Measurements from ENCODE around the gene SLC25A21. TPM values are rescaled to one million over a fixed set of nuclear protein-coding genes. Genes with fewer than 3 reads are reported as not detected.

The SLC25A21 gene
- total and polyA plus RNA-seq, 2 donors (not counting 1 experiment from before 2014, with no cell fraction given): 0.50 to 0.62 TPM

DNA sequence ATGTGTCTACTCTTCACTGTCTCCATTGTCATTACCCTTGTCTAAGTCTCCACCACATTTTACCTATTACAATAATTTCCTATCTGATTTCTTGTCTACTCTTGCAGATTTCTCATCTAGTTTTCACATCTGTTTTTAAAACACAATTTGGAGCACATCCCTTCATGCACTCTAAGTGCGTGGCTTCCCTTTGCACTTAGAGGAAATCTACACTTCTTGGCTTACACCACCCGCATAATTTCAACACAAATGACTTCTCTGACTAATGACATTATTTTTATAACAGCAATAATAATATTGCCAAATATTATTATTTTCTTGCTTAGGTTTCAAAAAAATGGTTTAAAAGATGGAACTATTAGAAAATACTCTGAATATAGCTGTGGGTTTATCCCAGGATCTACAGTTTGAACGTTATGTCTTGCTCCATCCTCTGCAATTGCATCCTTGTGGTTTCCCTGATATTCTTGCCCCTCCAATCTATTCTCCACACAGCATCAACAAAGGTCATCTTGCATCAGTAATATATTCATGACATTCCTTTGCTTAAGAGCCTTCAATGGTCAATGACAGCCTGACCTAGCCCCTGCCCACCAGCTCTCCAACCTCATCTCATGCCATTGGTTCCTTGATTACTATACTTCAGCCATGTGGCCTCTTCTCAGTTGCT is 153.7 kb downstream of the SLC25A21 start:
- Histone ChIP-seq H2AFZ (ENCODE audit: low read length) (no peak overlapping the region), H3K9ac (ENCODE audit: insufficient read depth, low read length) (no peak overlapping the region), H3K4me3 (replicated peaks in 1 of 4; ENCODE audit: control extremely low read depth in 1 of 4, insufficient read depth in 1 of 4, low read depth in 3 of 4, low read length in 4 of 4) (no peak overlapping the region), H3K4me2 (ENCODE audit: extremely low read depth, insufficient read depth, low read length) (no peak overlapping the region), H3K4me1 (ENCODE audit: control insufficient read depth, extremely low read depth, insufficient read depth, low read length) (no peaks in the 10 kb centered on the region), H3K36me3 (ENCODE audit: control insufficient read depth, insufficient read depth, low read length) (no peaks in the 10 kb centered on the region), H3K27me3 (ENCODE audit: control insufficient read depth, insufficient read depth, low read length) (no peaks in the 10 kb centered on the region), H3K79me2 (ENCODE audit: control insufficient read depth, insufficient read depth, low read length) (no peaks in the 10 kb centered on the region), H3K9me3 (ENCODE audit: control insufficient read depth, insufficient read depth, low read depth, low read length) (no peaks in the 10 kb centered on the region), H3K27ac (ENCODE audit: insufficient read depth, low read length) (no peak overlapping the region), H4K20me1 (ENCODE audit: control insufficient read depth, extremely low read depth, insufficient read depth, low read length) (no peaks in the 10 kb centered on the region)
- DNase-seq (ENCODE audit: low read depth in 2 of 2): no peak
- TF ChIP-seq, protein P1, sequence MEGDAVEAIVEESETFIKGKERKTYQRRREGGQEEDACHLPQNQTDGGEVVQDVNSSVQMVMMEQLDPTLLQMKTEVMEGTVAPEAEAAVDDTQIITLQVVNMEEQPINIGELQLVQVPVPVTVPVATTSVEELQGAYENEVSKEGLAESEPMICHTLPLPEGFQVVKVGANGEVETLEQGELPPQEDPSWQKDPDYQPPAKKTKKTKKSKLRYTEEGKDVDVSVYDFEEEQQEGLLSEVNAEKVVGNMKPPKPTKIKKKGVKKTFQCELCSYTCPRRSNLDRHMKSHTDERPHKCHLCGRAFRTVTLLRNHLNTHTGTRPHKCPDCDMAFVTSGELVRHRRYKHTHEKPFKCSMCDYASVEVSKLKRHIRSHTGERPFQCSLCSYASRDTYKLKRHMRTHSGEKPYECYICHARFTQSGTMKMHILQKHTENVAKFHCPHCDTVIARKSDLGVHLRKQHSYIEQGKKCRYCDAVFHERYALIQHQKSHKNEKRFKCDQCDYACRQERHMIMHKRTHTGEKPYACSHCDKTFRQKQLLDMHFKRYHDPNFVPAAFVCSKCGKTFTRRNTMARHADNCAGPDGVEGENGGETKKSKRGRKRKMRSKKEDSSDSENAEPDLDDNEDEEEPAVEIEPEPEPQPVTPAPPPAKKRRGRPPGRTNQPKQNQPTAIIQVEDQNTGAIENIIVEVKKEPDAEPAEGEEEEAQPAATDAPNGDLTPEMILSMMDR (conservative IDR thresholded peaks at IDR 0.05 in 1 of 2, IDR thresholded peaks at IDR 0.05 in 1 of 2; ENCODE audit: low read depth in 1 of 2, low read length in 2 of 2): no peak
- no peak for TF ChIP-seq EZH2 (IDR thresholded peaks at IDR 0.05; ENCODE audit: low read length, missing control alignments)

DNA sequence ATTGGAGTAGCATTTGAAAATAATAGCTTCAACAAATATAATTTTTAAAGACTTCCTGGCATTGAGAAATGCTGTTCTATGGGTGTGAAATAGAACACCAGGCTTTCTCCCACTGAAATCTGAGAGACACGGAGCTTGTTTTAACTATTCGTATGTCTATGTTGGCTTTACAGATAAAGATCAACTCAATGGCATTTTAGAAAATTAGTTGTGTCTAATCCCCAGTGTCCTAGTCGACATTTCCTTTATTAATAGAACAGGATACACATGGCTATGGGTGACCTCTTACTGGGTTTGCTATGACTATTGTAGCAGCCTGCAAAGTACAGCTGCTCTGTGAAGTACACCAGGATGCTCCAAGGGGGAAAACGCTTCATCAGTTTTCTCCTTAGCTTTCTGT is 159.3 kb downstream of the SLC25A21 start:
- H3K9me3 ChIP-seq (ENCODE audit: control insufficient read depth, insufficient read depth, low read depth, low read length): no peaks in the 10 kb centered on the region
- H3K4me2 ChIP-seq (ENCODE audit: extremely low read depth, insufficient read depth, low read length): no peak overlapping the region
- H4K20me1 ChIP-seq (ENCODE audit: control insufficient read depth, extremely low read depth, insufficient read depth, low read length): no peaks in the 10 kb centered on the region
- H3K4me3 ChIP-seq (replicated peaks in 1 of 4; ENCODE audit: control extremely low read depth in 1 of 4, insufficient read depth in 1 of 4, low read depth in 3 of 4, low read length in 4 of 4): no peak overlapping the region
- no peak overlapping the region for H3K27ac ChIP-seq (ENCODE audit: insufficient read depth, low read length)
- H2AFZ ChIP-seq (ENCODE audit: low read length): no peak overlapping the region
- H3K36me3 ChIP-seq (ENCODE audit: control insufficient read depth, insufficient read depth, low read length): no peaks in the 10 kb centered on the region
- no peaks in the 10 kb centered on the region for H3K27me3 ChIP-seq (ENCODE audit: control insufficient read depth, insufficient read depth, low read length)
- no peak for DNase-seq (ENCODE audit: low read depth in 2 of 2)
- no peak for TF ChIP-seq EZH2 (IDR thresholded peaks at IDR 0.05; ENCODE audit: low read length, missing control alignments)
- TF ChIP-seq, protein P1 (conservative IDR thresholded peaks at IDR 0.05 in 1 of 2, IDR thresholded peaks at IDR 0.05 in 1 of 2; ENCODE audit: low read depth in 1 of 2, low read length in 2 of 2): no peak
- H3K79me2 ChIP-seq (ENCODE audit: control insufficient read depth, insufficient read depth, low read length): no peaks in the 10 kb centered on the region
- H3K9ac ChIP-seq (ENCODE audit: insufficient read depth, low read length): no peak overlapping the region
- no peaks in the 10 kb centered on the region for H3K4me1 ChIP-seq (ENCODE audit: control insufficient read depth, extremely low read depth, insufficient read depth, low read length)

DNA sequence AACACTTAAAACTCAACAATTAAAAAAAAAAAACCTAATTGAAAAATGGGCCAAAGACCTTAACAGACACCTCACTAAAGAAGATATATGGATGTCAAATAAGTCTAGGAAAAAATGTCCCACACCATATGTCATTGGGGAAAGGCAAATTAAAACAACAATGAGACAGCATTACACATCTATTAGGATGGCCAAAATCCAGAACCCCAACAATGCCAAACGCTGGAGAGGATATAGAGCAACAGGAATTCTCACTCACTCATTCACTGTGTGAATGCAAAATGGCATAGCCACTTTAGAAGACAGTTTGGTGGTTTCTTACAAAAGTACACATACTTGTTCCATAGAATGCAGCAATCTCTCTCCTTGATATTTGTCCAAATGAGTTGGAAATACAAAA is 173.7 kb downstream of the SLC25A21 start:
- no peaks in the 10 kb centered on the region for H3K27me3 ChIP-seq (ENCODE audit: control insufficient read depth, insufficient read depth, low read length)
- TF ChIP-seq, protein P1 (conservative IDR thresholded peaks at IDR 0.05 in 1 of 2, IDR thresholded peaks at IDR 0.05 in 1 of 2; ENCODE audit: low read depth in 1 of 2, low read length in 2 of 2): no peak
- TF ChIP-seq EZH2 (IDR thresholded peaks at IDR 0.05; ENCODE audit: low read length, missing control alignments): no peak
- H3K79me2 ChIP-seq (ENCODE audit: control insufficient read depth, insufficient read depth, low read length): no peaks in the 10 kb centered on the region
- no peaks in the 10 kb centered on the region for H3K9me3 ChIP-seq (ENCODE audit: control insufficient read depth, insufficient read depth, low read depth, low read length)
- no peak overlapping the region for H3K27ac ChIP-seq (ENCODE audit: insufficient read depth, low read length)
- no peak overlapping the region for H2AFZ ChIP-seq (ENCODE audit: low read length)
- DNase-seq (ENCODE audit: low read depth in 2 of 2): peak in 1 of 2 donors; percentile 13
- H3K36me3 ChIP-seq (ENCODE audit: control insufficient read depth, insufficient read depth, low read length): no peaks in the 10 kb centered on the region
- no peak overlapping the region for H3K9ac ChIP-seq (ENCODE audit: insufficient read depth, low read length)
- no peak overlapping the region for H3K4me2 ChIP-seq (ENCODE audit: extremely low read depth, insufficient read depth, low read length)
- H4K20me1 ChIP-seq (ENCODE audit: control insufficient read depth, extremely low read depth, insufficient read depth, low read length): no peaks in the 10 kb centered on the region
- no peak overlapping the region for H3K4me3 ChIP-seq (replicated peaks in 1 of 4; ENCODE audit: control extremely low read depth in 1 of 4, insufficient read depth in 1 of 4, low read depth in 3 of 4, low read length in 4 of 4)
- no peaks in the 10 kb centered on the region for H3K4me1 ChIP-seq (ENCODE audit: control insufficient read depth, extremely low read depth, insufficient read depth, low read length)
